Neural cell (in vitro differentiated cells): Measurements from ENCODE around the gene TMEM135. TPM values are rescaled to one million over a fixed set of nuclear protein-coding genes. Genes with fewer than 3 reads are reported as not detected.

ENCODE experiments used
- H2AFZ ChIP-seq: fragments of 200-600, 300-800 bp; sonication (generic), shearing (Covaris generic); 2 replicates; pipeline ENCODE4 v1.6.0; 2014; ENCODE audit warnings: low read depth, mild to moderate bottlenecking, antibody characterized with exemption, low read length, moderate library complexity
- H3F3A ChIP-seq: fragments of 200-600 bp; shearing (Covaris generic); 2 replicates; pipeline ENCODE4 v1.6.1; 2016; ENCODE audit warnings: mild to moderate bottlenecking, moderate library complexity, mixed read lengths, antibody characterized with exemption, low read length; ENCODE audit not compliant: insufficient read depth, poor library complexity, severe bottlenecking
- H3K27ac ChIP-seq: fragments of 200-600, 300-800 bp; sonication (generic), shearing (Covaris generic); 2 replicates; pipeline ENCODE4 v1.5.1; 2014; ENCODE audit warnings: mild to moderate bottlenecking, low read length, moderate library complexity
- H3K27me3 ChIP-seq: fragments of 300-800, 200-600 bp; sonication (generic), shearing (Covaris generic); 2 replicates; pipeline ENCODE4 v1.6.0; 2014; ENCODE audit warnings: mild to moderate bottlenecking, low read depth, low read length, moderate library complexity; ENCODE audit not compliant: insufficient read depth
- H3K36me3 ChIP-seq: fragments of 300-800, 200-600 bp; sonication (generic), shearing (Covaris generic); 2 replicates; pipeline ENCODE4 v1.5.1; 2014; ENCODE audit warnings: mild to moderate bottlenecking, antibody characterized with exemption, low read length, moderate library complexity; ENCODE audit not compliant: insufficient read depth
- H3K4me2 ChIP-seq: fragments of 300-800, 200-600 bp; sonication (generic), shearing (Covaris generic); 2 replicates; pipeline ENCODE4 v1.6.0; 2014; ENCODE audit warnings: mild to moderate bottlenecking, low read length
- H3K4me3 ChIP-seq: fragments of 300-800, 200-600 bp; sonication (generic), shearing (Covaris generic); 2 replicates; pipeline ENCODE4 v1.5.1; 2014; ENCODE audit warnings: mild to moderate bottlenecking, low read length, moderate library complexity
- H3K79me2 ChIP-seq: fragments of 200-600 bp; shearing (Covaris generic); replicated peaks from 2 replicates; pipeline ENCODE4 v1.6.0; 2014; ENCODE audit warnings: mild to moderate bottlenecking, low read length, moderate library complexity; ENCODE audit not compliant: insufficient read depth
- H3K9ac ChIP-seq: fragments of 300-800, 200-600 bp; sonication (generic), shearing (Covaris generic); 2 replicates; pipeline ENCODE4 v1.6.1; 2016; ENCODE audit warnings: mild to moderate bottlenecking, low read length, mixed read lengths
- H3K9me2 ChIP-seq: fragments of 200-600 bp; shearing (Covaris generic); 2 replicates; pipeline ENCODE4 v1.6.1; 2016; ENCODE audit warnings: mild to moderate bottlenecking, low read length, mixed read lengths; ENCODE audit not compliant: insufficient read depth
- H3K9me3 ChIP-seq: fragments of 200-600, 300-800 bp; sonication (generic), shearing (Covaris generic); 2 replicates; pipeline ENCODE4 v1.6.1; 2016; ENCODE audit warnings: mild to moderate bottlenecking, mixed run types, low read length, moderate library complexity, mixed read lengths
- H4K20me1 ChIP-seq: fragments of 200-600 bp; shearing (Covaris generic); 2 replicates; pipeline ENCODE4 v1.6.1; 2016; ENCODE audit warnings: mild to moderate bottlenecking, mixed run types; ENCODE audit not compliant: insufficient read depth
- EP300 ChIP-seq: fragments of 450-650 bp; conservative IDR thresholded peaks from 2 replicates; pipeline ENCODE4 v1.6.1; 2014; ENCODE audit warnings: antibody characterized with exemption, mild to moderate bottlenecking, moderate library complexity; ENCODE audit not compliant: poor library complexity, severe bottlenecking
- EZH2 ChIP-seq: fragments of 200-600, 300-800 bp; shearing (Covaris generic), sonication (generic); IDR thresholded peaks from 2 replicates; pipeline ENCODE4 v1.6.1; 2014; ENCODE audit warnings: antibody characterized with exemption, low read length, borderline replicate concordance, mild to moderate bottlenecking; ENCODE audit not compliant: insufficient read depth, poor library complexity, severe bottlenecking
- MXI1 ChIP-seq: fragments of 450-650 bp; conservative IDR thresholded peaks from 2 replicates; pipeline ENCODE4 v1.6.1; 2014; ENCODE audit warnings: antibody characterized with exemption, mild to moderate bottlenecking; ENCODE audit not compliant: poor library complexity, severe bottlenecking
- POLR2AphosphoS5 ChIP-seq: IDR thresholded peaks from 2 replicates; pipeline ENCODE4 v1.6.1; 2012
- RAD21 ChIP-seq: fragments of 450-650 bp; conservative IDR thresholded peaks from 2 replicates; pipeline ENCODE4 v1.6.1; 2014; ENCODE audit warnings: antibody characterized with exemption, mild to moderate bottlenecking, moderate library complexity
- SMC3 ChIP-seq: fragments of 450-650 bp; conservative IDR thresholded peaks from 2 replicates; pipeline ENCODE4 v1.6.1; 2014; ENCODE audit warnings: antibody characterized with exemption, mild to moderate bottlenecking, moderate library complexity; ENCODE audit not compliant: poor library complexity
- TAF1 ChIP-seq: IDR thresholded peaks from 2 replicates; pipeline ENCODE4 v1.6.1; 2012; ENCODE audit warnings: low read depth
- polyA plus RNA-seq: library from polyadenylated mRNA; depleted of rRNA; stranded (reverse); fragments of >200 nt; gene quantifications from 2 replicates; pipeline ENCODE4 v1.2.3, GENCODE V29; 2014
- TF ChIP-seq, protein P1 (sequence below): fragments of 450-650 bp; IDR thresholded peaks from 2 replicates; pipeline ENCODE4 v1.5.1; 2014; ENCODE audit warnings: antibody characterized with exemption, mild to moderate bottlenecking, moderate library complexity; ENCODE audit not compliant: poor library complexity, severe bottlenecking
- TF ChIP-seq, protein P2 (sequence below): IDR thresholded peaks from 2 replicates; pipeline ENCODE4 v1.6.1; 2012; ENCODE audit warnings: borderline replicate concordance

The TMEM135 gene
- polyA plus RNA-seq, 1 donor from 2014 or later: 15.6 TPM

DNA sequence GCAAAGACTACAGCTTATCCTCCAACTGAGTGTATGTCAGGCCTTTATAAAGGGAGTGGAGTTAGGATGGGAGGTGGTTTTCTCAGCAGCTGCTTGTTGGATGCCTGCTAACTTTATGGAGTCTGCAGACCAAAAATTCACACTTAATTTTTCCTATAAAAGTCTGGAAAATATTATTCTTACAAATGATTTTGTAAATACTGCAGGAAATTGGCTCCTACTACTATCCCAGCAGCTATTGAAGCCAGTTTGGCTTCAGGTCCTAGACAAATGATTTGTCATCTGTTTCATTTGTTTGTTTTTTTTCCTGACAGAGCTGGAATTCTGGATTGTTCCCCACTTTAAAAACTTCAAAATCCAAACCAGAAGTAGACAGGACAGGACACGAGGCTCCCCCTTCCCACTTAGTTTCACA, 292.5 kb downstream of the TMEM135 start:
- no peak overlapping the region for H3K4me3 ChIP-seq
- H3K9me3 ChIP-seq: no peaks in the 10 kb centered on the region
- no peaks in the 10 kb centered on the region for H3K9me2 ChIP-seq
- no peak overlapping the region for H3K27ac ChIP-seq
- no peaks in the 10 kb centered on the region for H3K36me3 ChIP-seq
- no peaks in the 10 kb centered on the region for H3K79me2 ChIP-seq
- no peaks in the 10 kb centered on the region for H4K20me1 ChIP-seq
- TF ChIP-seq RAD21 (no peak), EZH2 (no peak), TAF1 (no peak), POLR2AphosphoS5 (no peak), MXI1 (no peak), SMC3 (no peak), EP300 (no peak)
- TF ChIP-seq, protein P1, sequence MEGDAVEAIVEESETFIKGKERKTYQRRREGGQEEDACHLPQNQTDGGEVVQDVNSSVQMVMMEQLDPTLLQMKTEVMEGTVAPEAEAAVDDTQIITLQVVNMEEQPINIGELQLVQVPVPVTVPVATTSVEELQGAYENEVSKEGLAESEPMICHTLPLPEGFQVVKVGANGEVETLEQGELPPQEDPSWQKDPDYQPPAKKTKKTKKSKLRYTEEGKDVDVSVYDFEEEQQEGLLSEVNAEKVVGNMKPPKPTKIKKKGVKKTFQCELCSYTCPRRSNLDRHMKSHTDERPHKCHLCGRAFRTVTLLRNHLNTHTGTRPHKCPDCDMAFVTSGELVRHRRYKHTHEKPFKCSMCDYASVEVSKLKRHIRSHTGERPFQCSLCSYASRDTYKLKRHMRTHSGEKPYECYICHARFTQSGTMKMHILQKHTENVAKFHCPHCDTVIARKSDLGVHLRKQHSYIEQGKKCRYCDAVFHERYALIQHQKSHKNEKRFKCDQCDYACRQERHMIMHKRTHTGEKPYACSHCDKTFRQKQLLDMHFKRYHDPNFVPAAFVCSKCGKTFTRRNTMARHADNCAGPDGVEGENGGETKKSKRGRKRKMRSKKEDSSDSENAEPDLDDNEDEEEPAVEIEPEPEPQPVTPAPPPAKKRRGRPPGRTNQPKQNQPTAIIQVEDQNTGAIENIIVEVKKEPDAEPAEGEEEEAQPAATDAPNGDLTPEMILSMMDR: no peak
- TF ChIP-seq, protein P2, sequence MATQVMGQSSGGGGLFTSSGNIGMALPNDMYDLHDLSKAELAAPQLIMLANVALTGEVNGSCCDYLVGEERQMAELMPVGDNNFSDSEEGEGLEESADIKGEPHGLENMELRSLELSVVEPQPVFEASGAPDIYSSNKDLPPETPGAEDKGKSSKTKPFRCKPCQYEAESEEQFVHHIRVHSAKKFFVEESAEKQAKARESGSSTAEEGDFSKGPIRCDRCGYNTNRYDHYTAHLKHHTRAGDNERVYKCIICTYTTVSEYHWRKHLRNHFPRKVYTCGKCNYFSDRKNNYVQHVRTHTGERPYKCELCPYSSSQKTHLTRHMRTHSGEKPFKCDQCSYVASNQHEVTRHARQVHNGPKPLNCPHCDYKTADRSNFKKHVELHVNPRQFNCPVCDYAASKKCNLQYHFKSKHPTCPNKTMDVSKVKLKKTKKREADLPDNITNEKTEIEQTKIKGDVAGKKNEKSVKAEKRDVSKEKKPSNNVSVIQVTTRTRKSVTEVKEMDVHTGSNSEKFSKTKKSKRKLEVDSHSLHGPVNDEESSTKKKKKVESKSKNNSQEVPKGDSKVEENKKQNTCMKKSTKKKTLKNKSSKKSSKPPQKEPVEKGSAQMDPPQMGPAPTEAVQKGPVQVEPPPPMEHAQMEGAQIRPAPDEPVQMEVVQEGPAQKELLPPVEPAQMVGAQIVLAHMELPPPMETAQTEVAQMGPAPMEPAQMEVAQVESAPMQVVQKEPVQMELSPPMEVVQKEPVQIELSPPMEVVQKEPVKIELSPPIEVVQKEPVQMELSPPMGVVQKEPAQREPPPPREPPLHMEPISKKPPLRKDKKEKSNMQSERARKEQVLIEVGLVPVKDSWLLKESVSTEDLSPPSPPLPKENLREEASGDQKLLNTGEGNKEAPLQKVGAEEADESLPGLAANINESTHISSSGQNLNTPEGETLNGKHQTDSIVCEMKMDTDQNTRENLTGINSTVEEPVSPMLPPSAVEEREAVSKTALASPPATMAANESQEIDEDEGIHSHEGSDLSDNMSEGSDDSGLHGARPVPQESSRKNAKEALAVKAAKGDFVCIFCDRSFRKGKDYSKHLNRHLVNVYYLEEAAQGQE: no peak
- no peak overlapping the region for H3K4me2 ChIP-seq
- H3F3A ChIP-seq: no peaks in the 10 kb centered on the region
- H3K9ac ChIP-seq: no peak overlapping the region
- no peak overlapping the region for H2AFZ ChIP-seq
- no peaks in the 10 kb centered on the region for H3K27me3 ChIP-seq

DNA sequence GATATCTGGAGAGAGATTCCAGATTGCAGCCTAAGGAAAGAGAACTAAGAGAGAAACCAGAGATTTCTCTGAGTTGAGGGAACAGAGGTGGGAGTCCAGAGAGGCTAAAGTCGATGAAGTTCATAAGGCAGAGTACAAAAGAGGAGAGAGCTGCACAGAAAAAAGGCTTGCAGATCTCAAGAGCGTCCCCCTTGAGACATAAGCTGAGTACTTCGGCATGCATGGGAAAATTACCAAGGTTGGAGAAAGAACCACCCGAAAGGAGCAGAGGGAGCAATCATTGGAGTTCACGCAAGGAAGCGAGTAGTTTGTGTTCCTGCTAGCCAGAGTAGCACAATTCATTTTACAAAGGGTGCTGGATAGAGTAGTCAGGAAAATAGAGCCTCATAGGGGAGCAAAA, 293.5 kb downstream of the TMEM135 start:
- H3K9me3 ChIP-seq: no peaks in the 10 kb centered on the region
- no peaks in the 10 kb centered on the region for H3F3A ChIP-seq
- no peak overlapping the region for H3K9ac ChIP-seq
- H3K4me2 ChIP-seq: no peak overlapping the region
- H3K36me3 ChIP-seq: no peaks in the 10 kb centered on the region
- H3K9me2 ChIP-seq: no peaks in the 10 kb centered on the region
- H3K27ac ChIP-seq: no peak overlapping the region
- H3K4me3 ChIP-seq: no peak overlapping the region
- H3K27me3 ChIP-seq: no peaks in the 10 kb centered on the region
- no peak overlapping the region for H2AFZ ChIP-seq
- H4K20me1 ChIP-seq: no peaks in the 10 kb centered on the region
- TF ChIP-seq SMC3 (no peak), EP300 (no peak)
- no peaks in the 10 kb centered on the region for H3K79me2 ChIP-seq
